PFSK-1 (cell line): ENCODE results near the gene HS2ST1.

Experiments
- FOXP2 ChIP-seq: optimal IDR thresholded peaks from 2 replicates; pipeline ENCODE3; 2011; ENCODE audit warnings: borderline replicate concordance, control low read depth, inconsistent platforms; ENCODE audit not compliant: insufficient read depth; ENCODE audit errors: extremely low read length, extremely low read depth
- POLR2AphosphoS5 ChIP-seq: IDR thresholded peaks from 2 replicates; pipeline ENCODE4 v1.6.1; 2012; ENCODE audit warnings: low read depth, mild to moderate bottlenecking, control low read depth, low read length, moderate library complexity
- REST ChIP-seq, 2 experiments: IDR thresholded peaks; 2 replicates each; pipeline versions ENCODE4 v1.6.1 to v1.8.0; 2011 to 2012; ENCODE audit warnings: low read depth in 2 of 2, low read length in 2 of 2, control low read depth in 1 of 2, inconsistent platforms in 1 of 2, mild to moderate bottlenecking in 1 of 2, moderate library complexity in 1 of 2; ENCODE audit not compliant: insufficient read depth in 1 of 2
- SIN3A ChIP-seq: IDR thresholded peaks from 2 replicates; pipeline ENCODE4 v1.6.1; 2012; ENCODE audit warnings: mild to moderate bottlenecking, low read length, moderate library complexity, borderline replicate concordance; ENCODE audit not compliant: insufficient read depth
- TAF1 ChIP-seq: IDR thresholded peaks from 2 replicates; pipeline ENCODE4 v1.6.1; 2012; ENCODE audit warnings: low read length, control low read depth, borderline replicate concordance; ENCODE audit not compliant: insufficient read depth

- TF ChIP-seq POLR2AphosphoS5 (no peak), SIN3A (no peak), REST (IDR thresholded peaks at IDR 0.05; ENCODE audit: insufficient read depth in 1 of 2, low read depth in 2 of 2, low read length in 2 of 2) (no peak), TAF1 (no peak), FOXP2 (no peak)
These were observed 19.3 kb downstream of the HS2ST1 start for GRCh38 chr1:86933562-86934377.
